Pancreas (tissue), 10 donors: ENCODE data around the gene MYO7A. TPM values are rescaled to one million over a fixed set of nuclear protein-coding genes. Genes with fewer than 3 reads are reported as not detected.

Experiments used
- ATAC-seq, 4 donors: fragments of 200-7000 bp; cut with Tn5 transposase; one replicate each; pipeline versions ENCODE4 v1.8.0 to v1.9.1; 2020; ENCODE audit warnings: mild to moderate bottlenecking in 4 of 4, moderate library complexity in 4 of 4
- DNase-seq, 6 donors: peaks; one replicate each; pipeline ENCODE4 v3.0.0-alpha.2; 2020
- FAIRE-seq: peaks from 2 replicates; lab custom pipeline; 2012; peaks lifted over from hg19 to GRCh38; lab: Jason Lieb, UNC
- H3K27ac ChIP-seq, 4 donors: fragments of 200-600 bp; sonication (generic); 1 replicate in 3 of 4; 2 replicates in 1 of 4; pipeline versions ENCODE4 v1.5.0 to v1.8.0; 2020
- H3K27me3 ChIP-seq, 4 donors: fragments of 200-600 bp; one replicate each; pipeline ENCODE4 v1.8.0; 2021
- H3K36me3 ChIP-seq, 3 donors: fragments of 200-600 bp; sonication (generic) in 1 of 3; one replicate each; pipeline versions ENCODE4 v1.5.0 to v1.8.0; 2020 to 2021
- H3K4me1 ChIP-seq, 3 donors: fragments of 200-600 bp; one replicate each; pipeline ENCODE4 v1.8.0; 2021
- H3K4me3 ChIP-seq, 4 donors: fragments of 200-600 bp; sonication (generic) in 2 of 4; one replicate each; pipeline versions ENCODE4 v1.5.0 to v1.8.0; 2020 to 2021
- H3K9me3 ChIP-seq, 4 donors: fragments of 200-600 bp; one replicate each; pipeline ENCODE4 v1.8.0; 2021
- WGBS, 2 donors: extraction: QIAGEN DNeasy Blood & Tissue Kit; methylation state at CpG; one replicate each; pipeline ENCODE4 v1.1.7; 2013; 5-methylcytosine and 5-hydroxymethylcytosine counted together
- intact Hi-C, 3 donors: fragments of 100-400 bp; cut with DNase I; formaldehyde crosslinking; loops; one replicate each; pipeline versions ENCODE4 v1.11.1 to v1.14.2; 2022
- polyA plus RNA-seq, 2 donors: library from polyadenylated mRNA; stranded (reverse); fragments of 200-250 nt; gene quantifications; one replicate each; pipeline ENCODE4 v1.2.3, GENCODE V29; 2013
- total RNA-seq, 6 donors: library from RNA; stranded (reverse); fragmentation: NEBNext Ultra II Directional in 4 of 6; extraction: Animal tissue kit (Norgen Biotek cat#: 25700) in 4 of 6; gene quantifications; one replicate each; pipeline versions ENCODE4 v1.2.1 to v1.2.4, GENCODE V29; 2021 to 2023
- TF ChIP-seq, protein P1 (sequence below), 4 donors: fragments of 200-600 bp; sonication (generic) in 3 of 4; IDR thresholded peaks; one replicate each; pipeline versions ENCODE4 v1.5.0 to v1.8.0; 2021; ENCODE audit warnings: antibody characterized with exemption in 4 of 4
- donor health status: healthy with polysubstance abuse.
- donor health status: DM: no; HTN: no; CAD: no; lungs with moderate emphysema.
- donor health status: DM: no; HTN: no; CAD: no.
- donor health status: control.
- donor health status: control.
- donor health status: Bipolar disorder and iron deficiency.
- donor health status: DM: yes; HTN: yes; CAD: no.
- donor health status: DM: no; HTN: no; CAD: no.
- donor health status: DM: no; HTN: no; CAD: no.
- donor health status: DM: yes; HTN: yes; CAD: no.

The MYO7A gene
- total RNA-seq (1 to 10 TPM; 3.8 to 9.7 (median 7.0) TPM), polyA plus RNA-seq (10 to 100 TPM in 1 of 2 donors, 1 to 10 TPM in 1; 6.8 to 13.3 TPM)

DNA sequence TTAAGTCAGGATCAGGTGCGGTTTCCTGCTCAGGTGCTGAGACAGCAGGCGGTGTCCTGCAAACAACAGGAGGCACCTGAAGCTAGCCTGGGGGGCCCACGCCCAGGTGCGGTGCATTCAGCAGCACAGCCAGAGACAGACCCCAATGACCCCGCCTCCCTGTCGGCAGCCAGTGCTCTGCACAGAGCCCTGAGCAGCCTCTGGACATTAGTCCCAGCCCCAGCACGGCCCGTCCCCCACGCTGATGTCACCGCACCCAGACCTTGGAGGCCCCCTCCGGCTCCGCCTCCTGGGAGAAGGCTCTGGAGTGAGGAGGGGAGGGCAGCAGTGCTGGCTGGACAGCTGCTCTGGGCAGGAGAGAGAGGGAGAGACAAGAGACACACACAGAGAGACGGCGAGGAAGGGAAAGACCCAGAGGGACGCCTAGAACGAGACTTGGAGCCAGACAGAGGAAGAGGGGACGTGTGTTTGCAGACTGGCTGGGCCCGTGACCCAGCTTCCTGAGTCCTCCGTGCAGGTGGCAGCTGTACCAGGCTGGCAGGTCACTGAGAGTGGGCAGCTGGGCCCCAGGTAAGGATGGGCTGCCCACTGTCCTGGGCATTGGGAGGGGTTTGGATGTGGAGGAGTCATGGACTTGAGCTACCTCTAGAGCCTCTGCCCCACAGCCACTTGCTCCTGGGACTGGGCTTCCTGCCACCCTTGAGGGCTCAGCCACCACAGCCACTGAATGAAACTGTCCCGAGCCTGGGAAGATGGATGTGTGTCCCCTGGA is at the start of gene MYO7A:
MYO7A (plus strand) TSS at position 327 of the 772 bp plus-strand sequence. CDS start 2,389 bp downstream, outside the sequence.
- intact Hi-C loops = loop anchor here in 1 of 3 donors (10.0 kb wide), 1 partner anchor 427 kb away; no protein-coding TSS in a partner anchor
- Histone ChIP-seq H3K27me3 (no peaks in the 10 kb centered on the region), H3K4me3 (peak within 1 kb of the TSS; percentile 18 to 52 (median 32)), H3K27ac (peak within 1 kb of the TSS in 3 of 4 donors; percentile 27 to 79 (median 63)), H3K9me3 (no peaks in the 10 kb centered on the region), H3K4me1 (peaks cover 0 to 8% (median 5%) of the 10 kb centered on the region in 3 donors), H3K36me3 (no peaks in the 10 kb centered on the region)
- 11 to 12% methylated on average over 20 of the region's 20 CpGs for WGBS, 2 donors
- DNase-seq (peak; percentile 86 to 93 (median 91)), ATAC-seq (peak; percentile 87 to 94 (median 92)), FAIRE-seq (no peak)
- TF ChIP-seq, protein P1, sequence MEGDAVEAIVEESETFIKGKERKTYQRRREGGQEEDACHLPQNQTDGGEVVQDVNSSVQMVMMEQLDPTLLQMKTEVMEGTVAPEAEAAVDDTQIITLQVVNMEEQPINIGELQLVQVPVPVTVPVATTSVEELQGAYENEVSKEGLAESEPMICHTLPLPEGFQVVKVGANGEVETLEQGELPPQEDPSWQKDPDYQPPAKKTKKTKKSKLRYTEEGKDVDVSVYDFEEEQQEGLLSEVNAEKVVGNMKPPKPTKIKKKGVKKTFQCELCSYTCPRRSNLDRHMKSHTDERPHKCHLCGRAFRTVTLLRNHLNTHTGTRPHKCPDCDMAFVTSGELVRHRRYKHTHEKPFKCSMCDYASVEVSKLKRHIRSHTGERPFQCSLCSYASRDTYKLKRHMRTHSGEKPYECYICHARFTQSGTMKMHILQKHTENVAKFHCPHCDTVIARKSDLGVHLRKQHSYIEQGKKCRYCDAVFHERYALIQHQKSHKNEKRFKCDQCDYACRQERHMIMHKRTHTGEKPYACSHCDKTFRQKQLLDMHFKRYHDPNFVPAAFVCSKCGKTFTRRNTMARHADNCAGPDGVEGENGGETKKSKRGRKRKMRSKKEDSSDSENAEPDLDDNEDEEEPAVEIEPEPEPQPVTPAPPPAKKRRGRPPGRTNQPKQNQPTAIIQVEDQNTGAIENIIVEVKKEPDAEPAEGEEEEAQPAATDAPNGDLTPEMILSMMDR (IDR thresholded peaks at IDR 0.05) = no peak

DNA sequence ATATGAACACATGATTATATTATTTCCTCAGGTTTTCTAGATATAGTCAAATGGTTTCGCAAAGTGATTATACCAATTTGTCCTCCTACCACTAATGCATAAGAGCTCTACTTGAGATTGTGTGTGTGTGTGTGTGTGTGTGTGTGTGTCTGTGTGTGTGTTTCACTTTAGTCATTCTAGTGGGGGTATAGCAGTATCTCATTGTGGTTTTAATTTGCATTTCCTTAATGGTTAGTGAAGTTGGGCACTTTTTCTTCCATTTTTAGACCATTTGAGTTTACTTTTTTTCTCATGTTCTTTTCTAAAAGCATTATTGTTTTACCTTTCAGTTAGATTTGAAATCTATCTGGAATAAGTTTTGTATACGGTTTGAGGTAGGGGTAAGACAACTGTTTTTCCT is 48.4 kb upstream of the MYO7A start:
- intact Hi-C loops = no loop called here
- TF ChIP-seq, protein P1 (IDR thresholded peaks at IDR 0.05) = no peak
- no peak for DNase-seq
- H3K4me3 ChIP-seq = no peak overlapping the region
- no peak overlapping the region for H3K27ac ChIP-seq
- no peaks in the 10 kb centered on the region for H3K36me3 ChIP-seq
- peaks cover 0 to 5% (median under 1%) of the 10 kb centered on the region in 3 donors for H3K4me1 ChIP-seq
- FAIRE-seq = no peak
- ATAC-seq = no peak
- H3K27me3 ChIP-seq = no peaks in the 10 kb centered on the region
- H3K9me3 ChIP-seq = no peaks in the 10 kb centered on the region
- 93 to 97% methylated on average over 2 of the region's 2 CpGs for WGBS, 2 donors

DNA sequence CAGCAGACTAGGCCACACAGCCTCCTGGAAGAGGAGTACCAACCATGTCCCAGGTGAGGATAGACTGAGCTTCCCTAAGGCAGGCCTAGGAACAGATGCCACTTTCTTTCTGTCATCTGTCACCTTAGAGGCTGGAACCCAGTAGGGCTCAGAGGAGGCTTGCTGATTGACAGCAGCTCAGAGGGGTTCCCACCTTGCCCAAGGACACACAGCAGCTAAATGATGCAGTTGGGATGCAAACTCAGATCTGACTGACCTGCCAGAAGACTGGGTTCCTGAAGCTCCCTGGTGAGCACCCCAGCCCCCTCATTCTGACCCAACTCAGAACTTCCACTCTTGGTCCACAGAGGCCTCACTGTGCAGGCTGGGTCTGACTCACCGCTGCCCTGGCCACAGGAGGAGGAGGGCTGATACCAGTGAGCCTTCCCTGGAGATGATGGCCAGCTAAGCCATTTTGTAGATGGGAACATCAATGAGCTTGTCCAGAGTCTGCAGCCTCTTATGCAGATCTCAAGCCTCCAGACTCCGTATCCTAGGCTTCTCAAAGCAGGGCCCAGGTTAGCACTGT is 47.3 kb upstream of the MYO7A start:
- WGBS, 2 donors = 97 to 100% methylated on average over 2 of the region's 2 CpGs
- Histone ChIP-seq H3K9me3 (no peaks in the 10 kb centered on the region), H3K4me1 (peaks cover 0 to 5% (median 0%) of the 10 kb centered on the region in 3 donors), H3K36me3 (no peaks in the 10 kb centered on the region), H3K4me3 (no peak overlapping the region), H3K27me3 (no peaks in the 10 kb centered on the region), H3K27ac (no peak overlapping the region)
- intact Hi-C loops = no loop called here
- ATAC-seq (no peak), DNase-seq (no peak), FAIRE-seq (no peak)
- TF ChIP-seq, protein P1 (IDR thresholded peaks at IDR 0.05) = no peak

DNA sequence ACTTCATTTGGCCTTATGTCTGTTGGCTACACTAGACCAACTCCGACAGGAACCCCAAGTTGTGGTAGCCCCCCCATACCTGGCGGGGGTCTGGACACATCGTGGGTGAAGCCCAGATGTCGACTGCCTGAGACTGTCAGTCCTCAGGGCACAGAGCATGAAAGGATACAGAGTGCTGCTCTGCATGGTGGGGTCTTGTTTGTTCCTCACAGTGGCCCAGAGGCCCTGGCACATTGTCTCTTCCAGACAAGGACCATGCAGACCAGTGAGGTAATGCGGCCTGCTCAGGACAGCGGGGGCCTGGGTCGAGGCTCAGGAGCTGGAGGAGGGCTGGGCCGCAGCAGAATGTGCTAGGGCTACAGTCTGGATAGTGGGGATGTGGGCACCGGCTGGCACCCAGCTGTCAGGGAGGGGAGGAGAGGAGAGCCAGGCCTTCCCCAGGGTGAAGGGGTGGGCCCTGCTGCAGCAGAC is 46.6 kb upstream of the MYO7A start:
- ATAC-seq (no peak), DNase-seq (peak in 3 of 6 donors; percentile 0 to 51 (median 10)), FAIRE-seq (no peak)
- intact Hi-C loops = no loop called here
- no peak overlapping the region for H3K4me3 ChIP-seq
- no peaks in the 10 kb centered on the region for H3K36me3 ChIP-seq
- no peaks in the 10 kb centered on the region for H3K9me3 ChIP-seq
- WGBS, 2 donors = 90% methylated on average over 8 to 9 of the region's 9 CpGs
- no peaks in the 10 kb centered on the region for H3K27me3 ChIP-seq
- no peak overlapping the region for H3K27ac ChIP-seq
- peaks cover 0 to 8% (median 5%) of the 10 kb centered on the region in 3 donors for H3K4me1 ChIP-seq
- TF ChIP-seq, protein P1 (IDR thresholded peaks at IDR 0.05) = no peak
